Neural progenitor cell (in vitro differentiated cells): ENCODE measurements around the gene ARHGAP26. TPM values are rescaled to one million over a fixed set of nuclear protein-coding genes. Genes with fewer than 3 reads are reported as not detected.

Experiments used
- DNase-seq: peaks from one replicate; pipeline ENCODE4 v3.0.0-alpha.2; 2016; ENCODE audit warnings: low spot score
- H2AFZ ChIP-seq: fragments of 200-600 bp; sonication (generic); replicated peaks from 2 replicates; pipeline ENCODE4 v1.6.1; 2016; ENCODE audit warnings: antibody characterized with exemption
- H3F3A ChIP-seq: fragments of 200-600 bp; sonication (generic); 2 replicates; pipeline ENCODE4 v1.6.1; 2016; ENCODE audit warnings: antibody characterized with exemption, low read depth
- H3K27ac ChIP-seq: fragments of 200-600 bp; sonication (generic); 2 replicates; pipeline ENCODE4 v1.5.1; 2016; ENCODE audit warnings: mild to moderate bottlenecking
- H3K27me3 ChIP-seq: fragments of 200-600 bp; sonication (generic); 2 replicates; pipeline ENCODE4 v1.6.1; 2016; ENCODE audit warnings: mild to moderate bottlenecking, moderate library complexity
- H3K36me3 ChIP-seq: fragments of 200-600 bp; sonication (generic); 2 replicates; pipeline ENCODE4 v1.5.1; 2016
- H3K4me1 ChIP-seq: fragments of 200-600 bp; sonication (generic); 2 replicates; pipeline ENCODE4 v1.6.1; 2016; ENCODE audit warnings: mixed run types
- H3K4me2 ChIP-seq: fragments of 200-600 bp; sonication (generic); 2 replicates; pipeline ENCODE4 v1.6.1; 2016
- H3K4me3 ChIP-seq: fragments of 200-600 bp; sonication (generic); 2 replicates; pipeline ENCODE4 v1.5.1; 2016
- H3K79me2 ChIP-seq: fragments of 200-600 bp; sonication (generic); 2 replicates; pipeline ENCODE4 v1.6.1; 2016; ENCODE audit warnings: low read depth
- H3K9ac ChIP-seq: fragments of 200-600 bp; sonication (generic); 2 replicates; pipeline ENCODE4 v1.6.1; 2016
- H3K9me3 ChIP-seq: fragments of 200-600 bp; sonication (generic); 2 replicates; pipeline ENCODE4 v1.5.1; 2016; ENCODE audit warnings: low read depth
- H4K20me1 ChIP-seq: fragments of 200-600 bp; sonication (generic); 2 replicates; pipeline ENCODE4 v1.6.1; 2016; ENCODE audit warnings: low read depth
- H3K27ac Mint-ChIP-seq: 3 replicates; pipeline ENCODE4 v1.8.0; 2021; ENCODE audit warnings: mixed read lengths
- H3K27me3 Mint-ChIP-seq: 2 replicates; pipeline ENCODE4 v1.8.0; 2022; ENCODE audit warnings: low read depth, mild to moderate bottlenecking, inconsistent platforms, moderate library complexity, mixed read lengths; ENCODE audit not compliant: insufficient read depth
- H3K36me3 Mint-ChIP-seq: 3 replicates; pipeline ENCODE4 v1.8.0; 2021; ENCODE audit warnings: mixed read lengths
- H3K4me1 Mint-ChIP-seq: 3 replicates; pipeline ENCODE4 v1.8.0; 2021; ENCODE audit warnings: mixed read lengths
- H3K4me3 Mint-ChIP-seq: 3 replicates; pipeline ENCODE4 v1.8.0; 2021; ENCODE audit warnings: mild to moderate bottlenecking, moderate library complexity, mixed read lengths
- H3K9me3 Mint-ChIP-seq: 3 replicates; pipeline ENCODE4 v1.8.0; 2020; ENCODE audit warnings: mixed read lengths
- EZH2 ChIP-seq: fragments of 200-600 bp; sonication (generic); IDR thresholded peaks from 2 replicates; pipeline ENCODE4 v1.6.1; 2017; ENCODE audit warnings: antibody characterized with exemption, mild to moderate bottlenecking, moderate library complexity
- EZH2phosphoT487 ChIP-seq: fragments of 200-600 bp; sonication (generic); IDR thresholded peaks from 2 replicates; pipeline ENCODE4 v1.6.1; 2017; ENCODE audit warnings: antibody characterized with exemption
- total RNA-seq: library from RNA; depleted of rRNA; stranded (reverse); fragments of >200 nt; gene quantifications from 2 replicates; pipeline ENCODE4 v1.2.3, GENCODE V29; 2015; ENCODE audit warnings: low replicate concordance
- TF ChIP-seq, protein P1 (sequence below): fragments of 200-600 bp; sonication (generic); IDR thresholded peaks from 2 replicates; pipeline ENCODE4 v1.5.1; 2017; ENCODE audit warnings: antibody characterized with exemption, mild to moderate bottlenecking

ARHGAP26 gene
- total RNA-seq, 1 donor from 2014 or later, result 7.0 TPM

DNA sequence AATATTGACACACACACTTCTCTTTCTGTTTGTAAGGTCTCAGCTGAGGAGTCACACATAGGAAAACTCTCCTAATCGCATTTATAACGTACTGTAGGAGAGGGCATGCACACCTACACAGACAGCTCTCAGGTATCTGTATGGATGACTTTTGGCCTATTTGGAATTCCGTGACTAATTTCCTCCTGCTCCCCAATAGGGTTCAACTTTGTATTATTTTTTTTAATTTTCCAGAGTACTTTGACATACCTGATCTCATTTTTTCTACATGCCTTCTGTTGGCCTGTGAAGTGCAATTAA is 195.9 kb downstream of the ARHGAP26 start:
- Histone ChIP-seq H3K36me3 (no peaks in the 10 kb centered on the region), H3F3A (no peaks in the 10 kb centered on the region), H3K9ac (no peak overlapping the region), H3K79me2 (no peaks in the 10 kb centered on the region), H3K4me1 (no peaks in the 10 kb centered on the region), H4K20me1 (no peaks in the 10 kb centered on the region), H3K4me2 (no peak overlapping the region), H3K27me3 (no peaks in the 10 kb centered on the region), H3K27ac (no peak overlapping the region), H3K4me3 (no peak overlapping the region), H3K9me3 (no peaks in the 10 kb centered on the region), H2AFZ (no peak overlapping the region)
- H3K27me3 Mint-ChIP-seq, result no peaks in the 10 kb centered on the region
- no peak overlapping the region for H3K4me3 Mint-ChIP-seq
- TF ChIP-seq, protein P1, sequence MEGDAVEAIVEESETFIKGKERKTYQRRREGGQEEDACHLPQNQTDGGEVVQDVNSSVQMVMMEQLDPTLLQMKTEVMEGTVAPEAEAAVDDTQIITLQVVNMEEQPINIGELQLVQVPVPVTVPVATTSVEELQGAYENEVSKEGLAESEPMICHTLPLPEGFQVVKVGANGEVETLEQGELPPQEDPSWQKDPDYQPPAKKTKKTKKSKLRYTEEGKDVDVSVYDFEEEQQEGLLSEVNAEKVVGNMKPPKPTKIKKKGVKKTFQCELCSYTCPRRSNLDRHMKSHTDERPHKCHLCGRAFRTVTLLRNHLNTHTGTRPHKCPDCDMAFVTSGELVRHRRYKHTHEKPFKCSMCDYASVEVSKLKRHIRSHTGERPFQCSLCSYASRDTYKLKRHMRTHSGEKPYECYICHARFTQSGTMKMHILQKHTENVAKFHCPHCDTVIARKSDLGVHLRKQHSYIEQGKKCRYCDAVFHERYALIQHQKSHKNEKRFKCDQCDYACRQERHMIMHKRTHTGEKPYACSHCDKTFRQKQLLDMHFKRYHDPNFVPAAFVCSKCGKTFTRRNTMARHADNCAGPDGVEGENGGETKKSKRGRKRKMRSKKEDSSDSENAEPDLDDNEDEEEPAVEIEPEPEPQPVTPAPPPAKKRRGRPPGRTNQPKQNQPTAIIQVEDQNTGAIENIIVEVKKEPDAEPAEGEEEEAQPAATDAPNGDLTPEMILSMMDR, result no peak
- no peak for TF ChIP-seq EZH2
- no peak for TF ChIP-seq EZH2phosphoT487
- H3K4me1 Mint-ChIP-seq, result no peaks in the 10 kb centered on the region
- H3K27ac Mint-ChIP-seq, result no peak overlapping the region
- H3K9me3 Mint-ChIP-seq, result no peaks in the 10 kb centered on the region
- no peak for DNase-seq
- no peaks in the 10 kb centered on the region for H3K36me3 Mint-ChIP-seq

DNA sequence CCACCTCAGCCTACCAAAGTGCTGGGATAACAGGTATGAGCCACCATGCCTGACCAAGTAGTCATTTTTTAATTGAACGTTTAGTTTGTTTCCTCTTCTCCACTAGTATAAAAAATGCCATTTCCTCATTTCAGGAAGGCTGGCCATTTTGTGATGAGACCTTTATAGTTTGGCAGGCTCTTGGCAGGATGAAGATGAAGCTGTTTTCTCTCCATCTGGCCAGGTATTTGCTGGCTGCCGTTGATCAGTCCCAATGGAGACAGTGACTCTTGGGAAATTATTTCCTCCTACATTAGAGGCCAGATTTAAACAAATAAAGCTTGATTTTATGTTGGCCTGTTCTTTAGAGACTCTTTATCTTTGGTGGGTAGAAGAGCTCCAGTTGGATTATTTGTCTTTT is 199.0 kb downstream of the ARHGAP26 start:
- Histone ChIP-seq H3K79me2 (no peaks in the 10 kb centered on the region), H4K20me1 (no peaks in the 10 kb centered on the region), H3K27me3 (no peaks in the 10 kb centered on the region), H3K9me3 (no peaks in the 10 kb centered on the region), H3K4me3 (no peak overlapping the region), H3K4me1 (no peaks in the 10 kb centered on the region), H3K4me2 (no peak overlapping the region), H3K36me3 (no peaks in the 10 kb centered on the region), H3K9ac (no peak overlapping the region), H3F3A (no peaks in the 10 kb centered on the region), H3K27ac (no peak overlapping the region), H2AFZ (no peak overlapping the region)
- no peaks in the 10 kb centered on the region for H3K27me3 Mint-ChIP-seq
- no peak for DNase-seq
- no peaks in the 10 kb centered on the region for H3K4me1 Mint-ChIP-seq
- no peak overlapping the region for H3K4me3 Mint-ChIP-seq
- no peaks in the 10 kb centered on the region for H3K9me3 Mint-ChIP-seq
- H3K36me3 Mint-ChIP-seq, result no peaks in the 10 kb centered on the region
- TF ChIP-seq EZH2phosphoT487 (no peak), EZH2 (no peak)
- TF ChIP-seq, protein P1, result no peak
- no peak overlapping the region for H3K27ac Mint-ChIP-seq

DNA sequence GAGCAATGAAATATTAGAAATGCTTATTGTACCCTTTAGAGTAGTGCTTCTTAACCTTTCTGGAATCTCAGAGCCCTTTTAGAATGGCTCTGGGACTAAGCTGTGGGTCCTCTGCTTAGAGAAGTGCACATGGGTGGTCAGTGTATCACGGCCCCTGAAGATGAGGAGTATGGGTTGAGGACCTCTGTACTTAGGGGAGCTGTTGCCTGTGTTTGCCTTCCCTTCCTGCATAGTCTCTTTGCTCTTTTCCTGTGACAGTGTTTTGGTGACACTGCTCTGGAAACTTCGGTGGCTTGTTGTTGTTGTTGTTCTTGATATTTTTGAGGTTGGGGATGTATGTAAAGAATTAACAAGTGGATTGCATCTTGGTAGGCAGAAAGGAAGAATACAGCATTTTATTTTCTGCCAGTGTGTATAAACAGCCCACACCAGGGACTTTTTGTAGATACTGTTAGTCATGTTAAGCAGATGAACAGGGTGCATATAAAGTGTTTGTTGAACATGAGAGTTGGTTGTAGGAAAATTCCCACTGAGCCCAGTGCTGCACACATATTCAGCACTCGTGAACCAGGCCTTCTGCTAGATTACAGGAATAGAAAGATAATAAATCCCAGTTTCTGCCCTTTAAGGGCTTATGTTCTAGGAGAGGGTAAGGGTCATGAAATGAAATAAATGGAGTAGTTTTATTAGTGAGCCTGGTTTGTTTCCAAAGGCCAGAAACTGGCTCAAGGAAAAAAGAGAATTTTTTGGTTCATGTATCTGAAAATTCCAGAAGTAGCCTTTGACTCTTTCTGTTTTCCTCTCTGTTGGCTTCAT is 199.7 kb downstream of the ARHGAP26 start:
- H2AFZ ChIP-seq, result no peak overlapping the region

More for the DNA sequence above, 199.7 kb downstream of the ARHGAP26 start:
- H4K20me1 ChIP-seq, result no peaks in the 10 kb centered on the region
- TF ChIP-seq, protein P1, result no peak
- TF ChIP-seq EZH2 (no peak), EZH2phosphoT487 (no peak)
- Mint-ChIP-seq H3K36me3 (no peaks in the 10 kb centered on the region), H3K4me1 (no peaks in the 10 kb centered on the region), H3K9me3 (no peaks in the 10 kb centered on the region), H3K27ac (no peak overlapping the region), H3K27me3 (no peaks in the 10 kb centered on the region), H3K4me3 (no peak overlapping the region)
- no peak overlapping the region for H3K4me3 ChIP-seq
- H3K4me2 ChIP-seq, result no peak overlapping the region
- no peaks in the 10 kb centered on the region for H3K9me3 ChIP-seq
- no peak overlapping the region for H3K27ac ChIP-seq
- H3F3A ChIP-seq, result no peaks in the 10 kb centered on the region
- no peak overlapping the region for H3K9ac ChIP-seq
- no peaks in the 10 kb centered on the region for H3K36me3 ChIP-seq
- no peak for DNase-seq
- no peaks in the 10 kb centered on the region for H3K27me3 ChIP-seq
- H3K4me1 ChIP-seq, result no peaks in the 10 kb centered on the region
- no peaks in the 10 kb centered on the region for H3K79me2 ChIP-seq
